Measurements from ENCODE around the gene FSTL3. TPM values are rescaled to one million over a fixed set of nuclear protein-coding genes. Genes with fewer than 3 reads are reported as not detected.

FSTL3 gene
- 8.4 and 32.3 TPM in 2 replicates for total RNA-seq

GRCh38 chr19:676339-677105 lies at the start of gene FSTL3:
FSTL3 (plus strand) TSS chr19:676392; CDS start chr19:676424, 32 bp downstream.

GRCh38 chr19:633068-633785 lies 43.0 kb upstream of the FSTL3 start, which contains the start of gene POLRMT:
POLRMT (minus strand) TSS chr19:633537; CDS start chr19:633512, 25 bp downstream.

GRCh38 chr19:639253-640160 lies 36.7 kb upstream of the FSTL3 start, which contains the start of gene FGF22:
FGF22 (plus strand) TSS chr19:639879; CDS start chr19:639926, 47 bp downstream.

GRCh38 chr19:662962-663681 lies 13.1 kb upstream of the FSTL3 start, which contains the start of gene RNF126:
RNF126 (minus strand) TSS chr19:663214; CDS start chr19:663121, 93 bp downstream.

GRCh38 chr19:695352-695949 lies 19.3 kb downstream of the FSTL3 start, which contains the start of gene PRSS57:
PRSS57 (minus strand) TSS chr19:695452; CDS start chr19:695430, 22 bp downstream.

GRCh38 chr19:708154-709143 lies 32.3 kb downstream of the FSTL3 start, which contains the start of gene PALM:
PALM (plus strand) TSS chr19:708935; CDS start chr19:709147, 212 bp downstream.

Other genes with a start within 250 kb of the FSTL3 start
- 12.8 and 15.4 TPM in 2 replicates for gene SHC2, start 215.4 kb upstream of the FSTL3 start, total RNA-seq
- under 0.01 and 0.10 TPM in 2 replicates for gene MADCAM1, start 179.9 kb upstream of the FSTL3 start, total RNA-seq
- 36.1 and 56.8 TPM in 2 replicates for gene TPGS1, start 168.9 kb upstream of the FSTL3 start, total RNA-seq
- 64.6 and 93.1 TPM in 2 replicates for gene CDC34, start 144.6 kb upstream of the FSTL3 start, total RNA-seq
- not detected in 2 replicates for gene GZMM, start 132.3 kb upstream of the FSTL3 start, total RNA-seq
- 421 and 479 TPM in 2 replicates for gene BSG, start 103.8 kb upstream of the FSTL3 start, total RNA-seq
- 1.2 and 1.6 TPM in 2 replicates for gene HCN2, start 86.5 kb upstream of the FSTL3 start, total RNA-seq
- gene POLRMT, start 42.9 kb upstream of the FSTL3 start, total RNA-seq = 32.5 and 36.9 TPM in 2 replicates
- not detected in 2 replicates for gene FGF22, start 36.5 kb upstream of the FSTL3 start, total RNA-seq
- 64.5 and 69.2 TPM in 2 replicates for gene RNF126, start 13.2 kb upstream of the FSTL3 start, total RNA-seq
- 0.33 TPM in 1 of 2 replicates, not detected in the other for gene PRSS57, start 19.1 kb downstream of the FSTL3 start, total RNA-seq
- gene PALM, start 32.5 kb downstream of the FSTL3 start, total RNA-seq = 21.7 and 73.5 TPM in 2 replicates
- gene MISP, start 74.7 kb downstream of the FSTL3 start, total RNA-seq = not detected in 2 replicates
- gene PTBP1, start 121.1 kb downstream of the FSTL3 start, total RNA-seq = 242 and 257 TPM in 2 replicates
- gene PLPPR3, start 145.6 kb downstream of the FSTL3 start, total RNA-seq = 0.48 and 1.3 TPM in 2 replicates
- not detected in 2 replicates for gene AZU1, start 151.4 kb downstream of the FSTL3 start, total RNA-seq
- gene PRTN3, start 164.6 kb downstream of the FSTL3 start, total RNA-seq = not detected in 2 replicates
- gene ELANE, start 175.9 kb downstream of the FSTL3 start, total RNA-seq = not detected in 2 replicates
- gene CFD, start 183.3 kb downstream of the FSTL3 start, total RNA-seq = 0.38 and 0.65 TPM in 2 replicates
- 30.2 and 32.3 TPM in 2 replicates for gene MED16, start 216.8 kb downstream of the FSTL3 start, total RNA-seq
- gene RNU6-9, start 217.1 kb downstream of the FSTL3 start, total RNA-seq = not detected in 2 replicates
- gene R3HDM4, start 236.8 kb downstream of the FSTL3 start, total RNA-seq = 47.7 and 60.4 TPM in 2 replicates
- gene KISS1R, start 240.9 kb downstream of the FSTL3 start, total RNA-seq = not detected in 2 replicates
- 8.2 and 14.5 TPM in 2 replicates for gene ARID3A, start 249.6 kb downstream of the FSTL3 start, total RNA-seq